Calu3 (cell line): ENCODE measurements around the gene FAF1. TPM values are rescaled to one million over a fixed set of nuclear protein-coding genes. Genes with fewer than 3 reads are reported as not detected.
"Not testable (repeated sequence)": the region's sequence is repeated elsewhere in the genome, so short reads cannot be mapped to it uniquely, and the experiment has no call there.

Experiments
- BruUV-seq: library from RNA; stranded (reverse); fragments of 400-500 nt; replicated peaks from 2 replicates; lab custom pipeline; 2021; lab: Mats Ljungman, UMichigan
- CTCF ChIA-PET: fragments of 300-600 bp; sonication (Branson Sonifier 250); formaldehyde crosslinking; loops from one replicate; lab custom pipeline; 2022; ENCODE audit warnings: antibody characterized with exemption; lab: Charles Lee
- DNase-seq: peaks from one replicate; pipeline ENCODE4 v3.0.0; 2022
- H3K27ac Mint-ChIP-seq: one replicate; pipeline ENCODE4 v1.8.0; 2022; ENCODE audit warnings: mixed read lengths; ENCODE audit not compliant: unreplicated experiment
- H3K27me3 Mint-ChIP-seq: one replicate; pipeline ENCODE4 v1.8.0; 2022; ENCODE audit warnings: mixed read lengths; ENCODE audit not compliant: unreplicated experiment
- H3K36me3 Mint-ChIP-seq: one replicate; pipeline ENCODE4 v1.8.0; 2022; ENCODE audit warnings: mild to moderate bottlenecking, moderate library complexity, mixed read lengths; ENCODE audit not compliant: insufficient read depth, unreplicated experiment
- H3K4me1 Mint-ChIP-seq: one replicate; pipeline ENCODE4 v1.8.0; 2022; ENCODE audit warnings: mild to moderate bottlenecking, low read depth, mixed read lengths; ENCODE audit not compliant: unreplicated experiment
- H3K4me3 Mint-ChIP-seq: one replicate; pipeline ENCODE4 v1.8.0; 2022; ENCODE audit warnings: mild to moderate bottlenecking, low read depth, moderate library complexity, mixed read lengths; ENCODE audit not compliant: unreplicated experiment
- H3K9me3 Mint-ChIP-seq: one replicate; pipeline ENCODE4 v1.8.0; 2022; ENCODE audit warnings: low read depth, mixed read lengths; ENCODE audit not compliant: unreplicated experiment
- CTCF ChIP-seq: fragments of 200-600 bp; IDR thresholded peaks from one replicate; pipeline ENCODE4 v1.8.0; 2022; ENCODE audit warnings: antibody characterized with exemption; ENCODE audit not compliant: unreplicated experiment
- intact Hi-C: fragments of 100-400 bp; cut with micrococcal nuclease; formaldehyde crosslinking; loops from one replicate; pipeline ENCODE4 v1.10.0; 2022; ENCODE audit not compliant: unreplicated experiment
- total RNA-seq: library from RNA; stranded (reverse); gene quantifications from 2 replicates; pipeline ENCODE4 v1.2.3, GENCODE V29; 2022

The FAF1 gene
- total RNA-seq, 1 experiment from 2014 or later: 104 TPM

GRCh38 chr1:51000651-51001050, 40.6 kb upstream of the FAF1 start:
- no peak overlapping the region for H3K27ac Mint-ChIP-seq
- no peaks in the 10 kb centered on the region for H3K9me3 Mint-ChIP-seq
- CTCF ChIA-PET: no interaction called here
- H3K4me3 Mint-ChIP-seq: no peak overlapping the region
- intact Hi-C loops: no loop called here
- no peaks in the 10 kb centered on the region for H3K36me3 Mint-ChIP-seq
- TF ChIP-seq CTCF: no peak
- no peak for DNase-seq
- BruUV-seq: no TSS peak
- no peaks in the 10 kb centered on the region for H3K27me3 Mint-ChIP-seq
- no peaks in the 10 kb centered on the region for H3K4me1 Mint-ChIP-seq

- Mint-ChIP-seq H3K9me3 (no peaks in the 10 kb centered on the region), H3K27me3 (no peaks in the 10 kb centered on the region), H3K36me3 (no peaks in the 10 kb centered on the region), H3K4me1 (no peaks in the 10 kb centered on the region), H3K27ac (no peak overlapping the region), H3K4me3 (no peak overlapping the region)
- CTCF ChIA-PET: no interaction called here
- BruUV-seq: no TSS peak
- DNase-seq: no peak
- intact Hi-C loops: no loop called here
- no peak for TF ChIP-seq CTCF
Measured at GRCh38 chr1:51000160-51000559, 40.1 kb upstream of the FAF1 start.

- DNase-seq, H3K4me1 Mint-ChIP-seq, H3K4me3 Mint-ChIP-seq, H3K36me3 Mint-ChIP-seq, BruUV-seq, H3K9me3 Mint-ChIP-seq, H3K27ac Mint-ChIP-seq, H3K27me3 Mint-ChIP-seq: not testable (repeated sequence)
- intact Hi-C loops: loop anchor here (5.0 kb wide), 1 partner anchor 43 kb away; no protein-coding TSS in a partner anchor
- CTCF ChIA-PET: interaction anchor here (0.7 kb wide), 1 partner anchor 633 kb away, joined by 5 read pairs; no protein-coding TSS in a partner anchor
Measured at GRCh38 chr1:50999375-50999774, 39.3 kb upstream of the FAF1 start.

- no peak for TF ChIP-seq CTCF
- Mint-ChIP-seq H3K36me3 (no peaks in the 10 kb centered on the region), H3K27me3 (no peaks in the 10 kb centered on the region), H3K9me3 (no peaks in the 10 kb centered on the region), H3K4me1 (no peaks in the 10 kb centered on the region), H3K27ac (no peak overlapping the region), H3K4me3 (no peak overlapping the region)
- intact Hi-C loops: loop anchor here (5.0 kb wide), 1 partner anchor 46 kb away; no protein-coding TSS in a partner anchor
- DNase-seq: no peak
- no TSS peak for BruUV-seq
- CTCF ChIA-PET: interaction anchor here (0.6 kb wide), 1 partner anchor 201 kb away, joined by 6 read pairs; no protein-coding TSS in a partner anchor
Measured at GRCh38 chr1:50996083-50996482, 36.0 kb upstream of the FAF1 start.

GRCh38 chr1:50995651-50996050, 35.6 kb upstream of the FAF1 start:
- CTCF ChIA-PET: no interaction called here
- Mint-ChIP-seq H3K4me3 (no peak overlapping the region), H3K27ac (no peak overlapping the region), H3K27me3 (no peaks in the 10 kb centered on the region), H3K9me3 (no peaks in the 10 kb centered on the region), H3K36me3 (no peaks in the 10 kb centered on the region), H3K4me1 (no peaks in the 10 kb centered on the region)
- no peak for DNase-seq
- no TSS peak for BruUV-seq
- intact Hi-C loops: loop anchor here (5.0 kb wide), 1 partner anchor 47 kb away; no protein-coding TSS in a partner anchor
- TF ChIP-seq CTCF: no peak
